CD14-positive monocyte (primary cell): ENCODE measurements around the gene STK32B. TPM values are rescaled to one million over a fixed set of nuclear protein-coding genes. Genes with fewer than 3 reads are reported as not detected.

Source experiments
- DNase-seq, 3 donors: peaks; one replicate each; pipeline ENCODE4 v3.0.0-alpha.2; 2011 to 2022
- H2AFZ ChIP-seq: 2 replicates; pipeline ENCODE4 v1.6.0; 2012; ENCODE audit warnings: mild to moderate bottlenecking, low read depth, low read length, inconsistent platforms; ENCODE audit not compliant: insufficient read depth, poor library complexity, severe bottlenecking
- H3K27ac ChIP-seq, 2 donors: 1 replicate in 1 of 2; 2 replicates in 1 of 2; pipeline ENCODE4 v1.5.1; 2012 to 2013; ENCODE audit warnings: low read length in 2 of 2, control low read depth in 1 of 2, inconsistent platforms in 1 of 2, low read depth in 1 of 2, mild to moderate bottlenecking in 1 of 2
- H3K27me3 ChIP-seq, 2 donors: one replicate each; pipeline versions ENCODE4 v1.6.0 to v1.6.1; 2011 to 2013; ENCODE audit warnings: low read length in 2 of 2; ENCODE audit not compliant: control insufficient read depth in 2 of 2, insufficient read depth in 2 of 2
- H3K36me3 ChIP-seq, 2 donors: replicated peaks in 1 of 2; 1 replicate in 1 of 2; 2 replicates in 1 of 2; pipeline versions ENCODE4 v1.5.1 to v1.6.1; 2012 to 2013; ENCODE audit warnings: low read length in 2 of 2, control low read depth in 1 of 2, inconsistent platforms in 1 of 2, mild to moderate bottlenecking in 1 of 2; ENCODE audit not compliant: insufficient read depth in 2 of 2, control insufficient read depth in 1 of 2
- H3K4me1 ChIP-seq, 2 donors: 1 replicate in 1 of 2; 2 replicates in 1 of 2; pipeline versions ENCODE4 v1.5.1 to v1.6.1; 2012 to 2013; ENCODE audit warnings: low read length in 2 of 2, control low read depth in 1 of 2, inconsistent platforms in 1 of 2, mild to moderate bottlenecking in 1 of 2, moderate library complexity in 1 of 2; ENCODE audit not compliant: insufficient read depth in 2 of 2, control insufficient read depth in 1 of 2
- H3K4me2 ChIP-seq: replicated peaks from 2 replicates; pipeline ENCODE3; 2012; ENCODE audit warnings: low read length, moderate library complexity, mild to moderate bottlenecking; ENCODE audit not compliant: poor library complexity, severe bottlenecking; ENCODE audit errors: extremely low read depth
- H3K4me3 ChIP-seq, 3 experiments: fragments of 200-600 bp in 1 of 3; sonication (generic) in 1 of 3; replicated peaks in 1 of 3; 1 replicate in 2 of 3; 2 replicates in 1 of 3; pipeline ENCODE4 v1.5.1; 2011 to 2013; ENCODE audit warnings: low read length in 3 of 3, mild to moderate bottlenecking in 3 of 3, control low read depth in 2 of 3, low read depth in 2 of 3, inconsistent platforms in 1 of 3, moderate library complexity in 1 of 3
- H3K79me2 ChIP-seq: 2 replicates; pipeline ENCODE4 v1.6.0; 2012; ENCODE audit warnings: mild to moderate bottlenecking, control low read depth, inconsistent platforms, low read length, moderate library complexity; ENCODE audit not compliant: insufficient read depth
- H3K9ac ChIP-seq: 2 replicates; pipeline ENCODE4 v1.6.0; 2017; ENCODE audit warnings: low read length, mild to moderate bottlenecking; ENCODE audit not compliant: insufficient read depth, poor library complexity, severe bottlenecking
- H3K9me3 ChIP-seq, 2 donors: replicated peaks in 1 of 2; 1 replicate in 1 of 2; 2 replicates in 1 of 2; pipeline versions ENCODE4 v1.5.1 to v1.6.1; 2012 to 2013; ENCODE audit warnings: low read length in 2 of 2, control low read depth in 1 of 2; ENCODE audit not compliant: control insufficient read depth in 1 of 2, insufficient read depth in 1 of 2
- H4K20me1 ChIP-seq: 2 replicates; pipeline ENCODE4 v1.6.0; 2012; ENCODE audit warnings: mild to moderate bottlenecking, low read length, control low read depth, moderate library complexity; ENCODE audit not compliant: insufficient read depth
- H3K27ac Mint-ChIP-seq, 7 donors: one replicate each; pipeline ENCODE4 v1.8.0; 2020; ENCODE audit warnings: mild to moderate bottlenecking in 7 of 7, mixed read lengths in 7 of 7, moderate library complexity in 6 of 7, inconsistent platforms in 2 of 7
- H3K27me3 Mint-ChIP-seq, 3 donors: one replicate each; pipeline ENCODE4 v1.8.0; 2021 to 2022; ENCODE audit warnings: low read depth in 3 of 3, mild to moderate bottlenecking in 3 of 3, mixed read lengths in 3 of 3, moderate library complexity in 3 of 3, inconsistent platforms in 1 of 3
- H3K36me3 Mint-ChIP-seq, 2 donors: one replicate each; pipeline ENCODE4 v1.8.0; 2020; ENCODE audit warnings: mixed read lengths in 2 of 2, inconsistent platforms in 1 of 2, mild to moderate bottlenecking in 1 of 2
- H3K4me1 Mint-ChIP-seq: one replicate; pipeline ENCODE4 v1.8.0; 2020; ENCODE audit warnings: mild to moderate bottlenecking, mixed read lengths
- H3K4me3 Mint-ChIP-seq, 2 donors: one replicate each; pipeline ENCODE4 v1.8.0; 2020; ENCODE audit warnings: mild to moderate bottlenecking in 2 of 2, mixed read lengths in 2 of 2, moderate library complexity in 1 of 2
- H3K9me3 Mint-ChIP-seq, 7 donors: one replicate each; pipeline ENCODE4 v1.8.0; 2020 to 2022; ENCODE audit warnings: mixed read lengths in 7 of 7, mild to moderate bottlenecking in 6 of 7, moderate library complexity in 6 of 7, inconsistent platforms in 2 of 7
- WGBS: methylation state at CpG from one replicate; pipeline ENCODE4 v1.1.5; 2013; ENCODE audit warnings: missing lambda C conversion rate; ENCODE audit not compliant: insufficient coverage; 5-methylcytosine and 5-hydroxymethylcytosine counted together
- intact Hi-C, 2 donors: fragments of 100-400 bp; cut with micrococcal nuclease; formaldehyde crosslinking; loops; one replicate each; pipeline versions ENCODE4 v1.15.0 to v1.15.1; 2023
- polyA plus RNA-seq, 3 donors: library from polyadenylated mRNA; depleted of rRNA in 1 of 3; unstranded in 2 of 3; stranded (reverse) in 1 of 3; fragments of 300-500 nt in 2 of 3; fragments of >200 nt in 1 of 3; fragmentation: Illumina TruSeq in 2 of 3; gene quantifications; 1 replicate in 2 of 3; 2 replicates in 1 of 3; pipeline ENCODE4 v1.2.3, GENCODE V29; 2012 to 2021
- TF ChIP-seq, protein P1 (sequence below): fragments of 200-600 bp; IDR thresholded peaks from one replicate; pipeline ENCODE4 v1.8.0; 2022; ENCODE audit warnings: antibody characterized with exemption, mild to moderate bottlenecking

STK32B gene
- polyA plus RNA-seq, 3 donors, result 0.61 to 1.7 (median 0.75) TPM

DNA sequence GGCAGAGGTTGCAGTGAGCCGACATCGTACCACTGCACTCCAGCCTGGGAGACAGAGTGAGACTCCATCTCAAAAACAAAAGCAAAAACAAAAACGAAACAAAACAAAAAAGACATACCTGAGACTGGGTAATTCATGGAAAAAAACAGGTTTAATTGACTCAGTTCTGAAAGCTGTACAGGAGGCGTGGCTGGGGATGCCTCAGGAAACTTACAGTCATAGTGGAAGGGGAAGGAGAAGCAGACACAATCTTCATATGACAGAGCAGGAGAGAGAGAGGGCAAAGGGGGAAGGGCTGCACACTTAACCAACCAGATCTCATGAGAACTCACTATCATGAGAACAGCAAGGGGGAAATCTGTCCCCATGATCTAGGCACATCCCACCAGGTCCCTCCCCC lies 229.5 kb downstream of the STK32B start:
- H3K27ac Mint-ChIP-seq, result peak overlapping the region in 1 of 7 donors; percentile 43
- peaks cover 0 to 9% (median 3%) of the 10 kb centered on the region in 7 donors for H3K9me3 Mint-ChIP-seq
- no peaks in the 10 kb centered on the region for H3K27me3 ChIP-seq
- H3K4me3 ChIP-seq, result no peak overlapping the region
- no peak overlapping the region for H3K9ac ChIP-seq
- no peak overlapping the region for H3K4me3 Mint-ChIP-seq
- H3K4me1 ChIP-seq, result no peaks in the 10 kb centered on the region
- H3K4me1 Mint-ChIP-seq, result peaks cover 10% of the 10 kb centered on the region
- DNase-seq, result no peak
- H3K4me2 ChIP-seq, result no peak overlapping the region
- H3K27ac ChIP-seq, result no peak overlapping the region
- H4K20me1 ChIP-seq, result no peaks in the 10 kb centered on the region
- no peaks in the 10 kb centered on the region for H3K9me3 ChIP-seq
- TF ChIP-seq, protein P1, sequence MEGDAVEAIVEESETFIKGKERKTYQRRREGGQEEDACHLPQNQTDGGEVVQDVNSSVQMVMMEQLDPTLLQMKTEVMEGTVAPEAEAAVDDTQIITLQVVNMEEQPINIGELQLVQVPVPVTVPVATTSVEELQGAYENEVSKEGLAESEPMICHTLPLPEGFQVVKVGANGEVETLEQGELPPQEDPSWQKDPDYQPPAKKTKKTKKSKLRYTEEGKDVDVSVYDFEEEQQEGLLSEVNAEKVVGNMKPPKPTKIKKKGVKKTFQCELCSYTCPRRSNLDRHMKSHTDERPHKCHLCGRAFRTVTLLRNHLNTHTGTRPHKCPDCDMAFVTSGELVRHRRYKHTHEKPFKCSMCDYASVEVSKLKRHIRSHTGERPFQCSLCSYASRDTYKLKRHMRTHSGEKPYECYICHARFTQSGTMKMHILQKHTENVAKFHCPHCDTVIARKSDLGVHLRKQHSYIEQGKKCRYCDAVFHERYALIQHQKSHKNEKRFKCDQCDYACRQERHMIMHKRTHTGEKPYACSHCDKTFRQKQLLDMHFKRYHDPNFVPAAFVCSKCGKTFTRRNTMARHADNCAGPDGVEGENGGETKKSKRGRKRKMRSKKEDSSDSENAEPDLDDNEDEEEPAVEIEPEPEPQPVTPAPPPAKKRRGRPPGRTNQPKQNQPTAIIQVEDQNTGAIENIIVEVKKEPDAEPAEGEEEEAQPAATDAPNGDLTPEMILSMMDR, result no peak
- WGBS, result 17% methylated on average over 1 of the region's 4 CpGs
- H3K79me2 ChIP-seq, result no peaks in the 10 kb centered on the region
- no peaks in the 10 kb centered on the region for H3K36me3 ChIP-seq
- H3K36me3 Mint-ChIP-seq, result no peaks in the 10 kb centered on the region
- peaks cover 0 to 2% (median 0%) of the 10 kb centered on the region in 3 donors for H3K27me3 Mint-ChIP-seq
- intact Hi-C loops, result no loop called here
- H2AFZ ChIP-seq, result no peak overlapping the region

DNA sequence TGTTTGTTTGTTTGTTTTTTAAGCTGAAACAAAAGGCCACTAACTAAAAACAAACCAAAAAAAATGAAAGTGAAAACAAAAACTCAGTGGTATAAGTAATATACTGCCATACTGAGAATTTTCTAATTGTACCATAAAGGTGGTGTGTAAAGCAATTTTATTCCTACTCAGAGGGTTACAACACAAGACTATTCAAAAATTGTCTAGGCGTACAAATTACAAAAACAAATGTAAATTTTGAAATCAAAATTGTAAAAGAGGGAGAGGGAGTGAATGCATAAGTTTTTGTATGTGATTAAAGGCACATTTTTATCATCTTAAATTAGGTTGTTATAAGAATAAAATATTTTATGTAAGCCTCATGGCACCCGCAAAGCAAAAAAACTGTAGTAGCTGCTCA lies 232.6 kb downstream of the STK32B start:
- peaks cover 0 to 3% (median 0%) of the 10 kb centered on the region in 3 donors for H3K27me3 Mint-ChIP-seq
- no peak overlapping the region for H3K9ac ChIP-seq
- intact Hi-C loops, result no loop called here
- H3K4me3 ChIP-seq, result no peak overlapping the region
- H3K79me2 ChIP-seq, result no peaks in the 10 kb centered on the region
- no peak overlapping the region for H3K4me3 Mint-ChIP-seq
- no peaks in the 10 kb centered on the region for H3K36me3 Mint-ChIP-seq
- H3K9me3 ChIP-seq, result no peaks in the 10 kb centered on the region
- no peaks in the 10 kb centered on the region for H3K4me1 ChIP-seq
- no peaks in the 10 kb centered on the region for H4K20me1 ChIP-seq
- no CpG with 5 or more reads among the region's 2 CpGs for WGBS
- peaks cover 10% of the 10 kb centered on the region for H3K4me1 Mint-ChIP-seq
- no peak for DNase-seq
- H2AFZ ChIP-seq, result no peak overlapping the region
- H3K9me3 Mint-ChIP-seq, result peaks cover 0 to 2% (median 0%) of the 10 kb centered on the region in 7 donors
- no peak overlapping the region for H3K27ac Mint-ChIP-seq
- TF ChIP-seq, protein P1, result no peak
- H3K27ac ChIP-seq, result no peak overlapping the region
- no peak overlapping the region for H3K4me2 ChIP-seq
- no peaks in the 10 kb centered on the region for H3K27me3 ChIP-seq
- no peaks in the 10 kb centered on the region for H3K36me3 ChIP-seq
